ENCODE measurements around the gene HOXB3.

Gene HOXB3

GRCh38 chr17:48589831-48590606, at the start of gene HOXB3:
TSS of gene HOXB3 (minus strand) at chr17:48590241. CDS start at chr17:48552474, 37,767 bp downstream.
- DNase-seq, result no peak

DNA sequence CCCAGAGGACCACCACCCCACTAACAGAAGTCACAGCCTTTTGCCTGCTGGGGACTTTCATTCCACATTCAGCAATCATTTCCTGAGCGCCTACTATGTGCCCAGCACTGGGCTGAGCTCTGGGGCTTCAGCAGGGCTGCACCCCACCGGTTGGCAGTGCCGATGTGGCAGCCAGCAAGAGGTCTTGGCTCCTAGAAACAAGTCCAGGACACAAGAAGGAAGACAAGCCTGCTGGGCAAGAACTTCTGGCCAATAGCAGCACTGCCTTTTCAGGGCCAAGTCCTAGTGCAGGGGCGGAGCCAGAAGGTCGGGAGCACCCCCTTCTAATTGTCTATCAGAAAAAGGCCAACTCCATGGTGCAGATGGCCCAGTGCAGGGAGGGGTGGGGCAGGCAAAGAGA, 49.1 kb upstream of the HOXB3 start:
- no peak for DNase-seq

GRCh38 chr17:48637323-48638260, 47.6 kb upstream of the HOXB3 start:
- DNase-seq, result no peak

- peak; percentile 58 to 64 for DNase-seq
Observed at GRCh38 chr17:48636177-48637018, 46.4 kb upstream of the HOXB3 start.

DNA sequence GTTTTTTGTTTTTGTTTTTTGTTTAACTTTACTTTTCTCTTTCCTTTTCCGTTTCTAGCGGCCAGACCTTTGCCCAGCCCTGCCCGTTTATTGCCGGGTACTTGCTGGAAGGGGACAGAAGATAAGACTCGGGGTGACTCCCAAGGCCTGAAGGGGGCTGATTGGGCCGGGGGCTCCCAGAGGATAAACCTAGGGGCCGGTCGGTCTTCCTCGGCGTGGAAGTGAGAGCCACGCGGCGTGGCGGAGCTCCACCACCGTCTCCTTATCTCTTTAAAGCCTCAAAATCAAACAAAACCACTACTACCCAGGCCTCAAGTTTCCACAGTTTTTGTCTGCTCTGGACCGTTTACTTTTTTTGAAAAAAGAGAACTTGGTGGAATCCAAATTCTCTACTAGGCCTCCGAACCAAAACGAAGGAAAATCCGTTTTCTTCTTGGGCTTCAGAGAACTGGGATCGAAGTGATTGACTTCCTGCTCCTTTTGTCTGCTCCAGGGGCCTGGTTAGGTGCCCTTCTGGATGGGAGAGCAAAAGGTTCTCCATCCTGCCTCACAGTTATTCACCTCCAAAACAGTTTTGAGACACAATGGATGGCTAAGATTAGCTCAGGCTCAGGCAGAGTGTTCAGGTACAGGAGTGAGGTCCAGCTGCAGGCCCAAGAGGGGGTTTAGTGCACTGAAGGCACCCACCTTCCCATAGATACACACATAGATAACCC, 44.6 kb upstream of the HOXB3 start:
- DNase-seq, result no peak

DNA sequence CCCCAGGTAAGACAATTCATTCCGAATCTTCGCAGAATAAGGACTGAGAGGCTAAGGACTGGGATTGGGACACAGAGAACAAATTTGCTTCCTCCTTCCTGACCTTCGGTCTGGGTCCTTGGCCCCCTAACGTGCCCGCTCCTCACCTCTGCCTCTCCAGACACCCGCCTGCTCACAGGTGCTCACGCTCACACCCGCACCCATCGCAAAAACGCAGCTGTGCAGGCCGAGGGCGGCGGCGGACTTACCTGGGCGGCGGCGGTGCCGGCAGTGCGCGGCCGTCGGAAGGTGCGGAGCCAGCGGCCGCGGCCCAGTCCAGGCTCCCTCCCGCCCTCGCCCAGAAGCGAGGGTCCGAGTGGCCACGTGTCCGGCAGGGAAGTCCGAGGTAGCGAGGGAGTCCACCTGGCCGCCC, 43.2 kb upstream of the HOXB3 start:
- DNase-seq, result no peak

GRCh38 chr17:48632579-48633265, 42.7 kb upstream of the HOXB3 start:
- no peak for DNase-seq

DNA sequence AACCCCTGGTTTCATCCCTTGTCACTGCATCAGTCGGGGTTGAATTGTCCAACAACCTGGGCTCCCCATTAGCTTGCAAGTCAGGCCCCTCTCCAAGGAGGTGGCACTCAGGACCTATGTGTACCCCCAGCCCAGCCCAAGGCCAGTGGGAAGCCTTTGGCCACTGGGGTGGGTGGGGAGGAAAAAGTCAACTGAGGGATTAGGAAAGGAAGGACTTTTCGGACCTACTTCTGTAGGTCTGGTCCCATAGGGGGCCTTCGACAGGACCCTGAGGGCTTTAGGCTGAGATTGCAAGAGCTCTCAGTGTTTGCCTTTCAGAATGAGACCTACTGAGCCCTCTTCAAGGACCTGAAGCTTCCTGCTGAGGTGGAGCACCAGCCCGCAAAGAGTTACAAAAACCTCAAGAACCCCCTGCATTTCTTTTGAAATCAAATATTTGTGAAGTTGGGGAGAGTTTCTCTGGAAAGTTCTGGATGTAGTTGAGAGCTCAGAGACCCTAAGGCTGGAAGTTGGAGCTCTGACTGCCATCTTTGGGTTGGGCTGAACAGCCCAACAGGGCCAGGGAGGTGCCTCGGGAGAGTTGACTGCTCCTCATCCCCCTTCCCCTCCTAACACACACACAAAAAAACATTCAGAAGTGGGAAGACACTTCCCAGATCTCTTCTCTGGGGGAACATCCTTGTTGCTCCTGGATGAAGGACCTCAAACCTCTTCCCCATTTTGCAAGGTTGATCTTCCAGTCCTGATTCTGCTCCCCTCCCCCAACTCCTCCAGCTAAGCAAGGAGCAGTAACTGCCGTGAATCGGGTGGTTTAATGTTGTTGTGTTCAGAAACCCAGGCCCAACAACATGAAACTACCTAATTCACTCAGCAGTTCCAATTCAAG, 41.9 kb upstream of the HOXB3 start:
- no peak for DNase-seq

DNA sequence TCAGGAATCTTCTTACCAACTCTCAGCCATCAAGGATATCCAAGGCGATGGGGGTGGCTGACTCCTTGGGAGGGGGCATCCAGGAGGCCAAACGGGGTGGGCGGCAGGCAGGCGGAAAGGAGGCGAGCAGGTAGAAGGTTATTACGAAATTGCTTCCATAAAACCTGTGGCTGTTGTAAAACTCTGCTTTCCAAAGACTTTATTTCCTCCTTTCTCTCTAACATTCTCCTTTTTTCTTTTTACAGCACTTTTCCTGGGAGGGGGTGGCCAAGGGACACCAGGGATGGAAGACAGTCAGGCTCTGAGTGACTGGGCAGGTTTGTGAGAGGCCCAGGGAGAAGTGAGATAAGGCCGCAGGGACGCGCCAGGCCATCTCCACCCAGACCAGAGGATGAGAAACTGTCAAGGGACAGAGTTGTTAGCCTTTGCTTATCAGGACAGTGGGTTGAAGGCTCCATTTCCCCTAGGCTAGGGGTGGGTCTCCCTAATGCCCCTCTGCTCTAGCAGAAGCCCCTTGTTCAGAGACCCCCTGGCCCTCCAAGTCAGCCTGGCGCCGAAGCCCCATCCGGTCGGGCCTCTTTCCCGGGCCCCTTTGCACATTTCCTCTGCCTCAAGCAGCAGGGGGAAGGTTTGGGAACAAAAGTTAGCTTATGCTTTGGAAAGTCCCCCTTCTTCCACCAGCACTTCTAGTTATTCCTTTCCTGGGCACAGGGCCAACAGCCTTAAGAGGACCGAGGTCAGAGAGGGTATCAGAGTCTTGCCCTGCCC, 41.1 kb upstream of the HOXB3 start:
- no peak for DNase-seq

GRCh38 chr17:48630009-48630924, 40.2 kb upstream of the HOXB3 start:
- DNase-seq, result no peak

DNA sequence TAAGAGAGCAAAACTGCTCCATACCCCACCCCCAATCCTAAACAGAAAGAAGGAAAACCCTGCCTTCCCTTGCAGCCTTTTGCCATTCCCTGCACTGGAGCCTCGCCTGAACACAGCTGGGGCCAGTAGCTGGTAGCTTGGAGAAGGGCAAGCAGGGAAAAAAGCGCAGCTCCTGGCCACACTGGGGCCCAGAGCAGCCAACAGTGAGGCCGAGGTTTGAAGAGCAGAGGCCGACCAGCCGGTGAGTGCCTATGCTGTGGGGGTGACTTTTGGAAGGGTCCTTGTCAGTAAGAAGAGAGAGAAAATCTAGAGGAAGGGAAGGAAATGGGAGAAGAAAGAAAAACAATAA, 39.3 kb upstream of the HOXB3 start:
- DNase-seq, result no peak

GRCh38 chr17:48628649-48629410, 38.8 kb upstream of the HOXB3 start:
- DNase-seq, result no peak

DNA sequence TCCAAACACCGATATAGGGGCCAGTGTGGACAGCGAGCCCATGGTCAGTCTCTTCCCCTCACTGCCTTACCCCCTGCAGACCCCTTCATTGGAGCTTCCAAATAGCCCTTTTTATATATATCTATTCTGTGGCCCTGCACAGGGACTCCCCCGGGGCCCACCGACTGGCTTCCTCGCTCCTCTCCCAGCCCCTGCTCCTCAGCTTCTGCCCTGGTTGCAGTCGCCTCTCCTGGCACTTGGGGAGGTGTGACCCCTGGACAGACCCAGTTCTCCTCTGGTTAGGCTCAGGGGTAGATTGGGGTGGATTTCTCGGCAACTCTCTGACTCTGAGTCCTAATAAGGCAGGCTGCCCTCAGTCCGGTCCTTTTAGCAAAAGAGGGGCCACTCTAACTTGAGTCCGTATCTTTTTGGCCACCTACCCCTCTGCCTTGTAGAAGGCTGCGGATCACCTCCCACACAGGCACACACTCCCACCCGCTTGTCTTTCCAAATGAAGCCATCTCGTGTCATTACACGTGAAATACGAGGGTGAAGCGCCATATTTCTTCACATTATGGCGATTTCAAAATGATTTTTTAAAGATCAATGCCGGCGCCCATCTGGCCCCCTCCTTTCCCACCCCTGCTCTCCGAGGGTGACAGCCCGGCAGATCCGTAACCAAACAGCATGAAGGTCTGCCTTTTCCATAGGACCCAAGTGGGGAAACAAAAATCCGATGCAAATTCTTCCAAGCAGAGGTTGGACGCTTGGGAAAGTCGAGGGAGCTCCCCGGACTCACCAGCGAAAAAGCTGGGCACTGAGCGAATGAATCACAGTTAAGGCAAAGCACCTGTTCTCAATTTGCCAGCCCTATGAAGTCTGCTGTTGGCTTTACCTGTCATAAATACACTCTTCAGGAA, 37.8 kb upstream of the HOXB3 start:
- no peak for DNase-seq

DNA sequence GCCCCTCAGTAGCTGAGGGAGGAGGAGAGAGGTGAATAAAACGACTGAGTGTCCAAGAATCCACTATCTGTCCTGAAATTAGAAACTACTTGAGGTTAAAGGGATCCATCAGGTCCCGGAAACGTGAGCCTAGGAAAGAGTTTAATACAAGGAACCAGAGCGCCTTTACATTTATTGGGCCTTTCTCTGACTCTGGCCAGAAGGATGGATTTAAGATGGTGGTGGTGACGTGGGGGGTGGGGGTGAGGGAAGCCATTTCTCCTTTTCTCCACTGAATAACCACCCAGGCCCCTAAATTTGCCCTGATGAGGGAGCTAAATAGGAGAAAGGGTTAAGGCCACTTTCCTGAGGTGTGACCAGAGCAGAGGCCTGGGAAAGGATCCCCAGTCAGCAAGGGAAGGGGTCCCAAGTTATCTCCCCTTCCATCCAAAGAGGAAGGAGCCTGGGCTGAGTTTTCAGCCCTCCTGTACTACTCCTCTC, 37.1 kb upstream of the HOXB3 start:
- no peak for DNase-seq

GRCh38 chr17:48626245-48627117, 36.4 kb upstream of the HOXB3 start, which contains the start of gene HOXB9:
TSS of gene HOXB9 (minus strand) at chr17:48626358. CDS start at chr17:48626269, 89 bp downstream.
- DNase-seq, result peak; percentile 42 to 43

All from CD4-positive, alpha-beta T cell treated with Interleukin-1 beta for 1 hour (primary cell).